ENCODE data around the gene SFXN5. TPM values are rescaled to one million over a fixed set of nuclear protein-coding genes. Genes with fewer than 3 reads are reported as not detected.

SFXN5 gene
- total and polyA plus RNA-seq, 7 donors: 5.1 to 17.1 (median 12.2) TPM

- Histone ChIP-seq H3K4me3 (no peak overlapping the region), H3K27me3 (ENCODE audit: insufficient read depth in 3 of 3, low read length in 2 of 3) (no peaks in the 10 kb centered on the region), H3K4me1 (no peaks in the 10 kb centered on the region), H3K36me3 (ENCODE audit: insufficient read depth in 1 of 2, low read depth in 1 of 2) (peaks cover 0 to 51% of the 10 kb centered on the region in 2 donors), H3K9me3 (no peaks in the 10 kb centered on the region), H3K27ac (no peak overlapping the region)
- 82 to 84% (median 84%) methylated on average over 1 of the region's 1 CpG for WGBS, 3 donors
- DNase-seq (no peak), ATAC-seq (no peak)
- intact Hi-C loops (cut with DNase I): loop anchor here in 1 of 2 donors (2.0 kb wide), 1 partner anchor 19 kb away; no protein-coding TSS in a partner anchor
- TF ChIP-seq CTCF (IDR thresholded peaks at IDR 0.05): no peak
Observed at GRCh38 chr2:73023497-73023896, 48.0 kb downstream of the SFXN5 start.

GRCh38 chr2:73022024-73022568 is 49.4 kb downstream of the SFXN5 start:
- H3K9me3 ChIP-seq: no peaks in the 10 kb centered on the region
- peaks cover 0 to 40% of the 10 kb centered on the region in 2 donors for H3K36me3 ChIP-seq (ENCODE audit: insufficient read depth in 1 of 2, low read depth in 1 of 2)
- no peaks in the 10 kb centered on the region for H3K4me1 ChIP-seq
- no peak overlapping the region for H3K27ac ChIP-seq
- no peaks in the 10 kb centered on the region for H3K27me3 ChIP-seq (ENCODE audit: insufficient read depth in 3 of 3, low read length in 2 of 3)
- H3K4me3 ChIP-seq: no peak overlapping the region
- intact Hi-C loops (cut with DNase I): loop anchor here in 1 of 2 donors (2.0 kb wide), 1 partner anchor 21 kb away; no protein-coding TSS in a partner anchor
- TF ChIP-seq CTCF (IDR thresholded peaks at IDR 0.05): no peak
- 89 to 94% (median 90%) methylated on average over 4 of the region's 4 CpGs for WGBS, 3 donors
- DNase-seq (no peak), ATAC-seq (no peak)

GRCh38 chr2:73021371-73022010 is 50.0 kb downstream of the SFXN5 start:
- TF ChIP-seq CTCF (IDR thresholded peaks at IDR 0.05): no peak
- no peaks in the 10 kb centered on the region for H3K27me3 ChIP-seq (ENCODE audit: insufficient read depth in 3 of 3, low read length in 2 of 3)
- ATAC-seq: no peak
- peaks cover 0 to 40% of the 10 kb centered on the region in 2 donors for H3K36me3 ChIP-seq (ENCODE audit: insufficient read depth in 1 of 2, low read depth in 1 of 2)
- no peaks in the 10 kb centered on the region for H3K4me1 ChIP-seq
- no peaks in the 10 kb centered on the region for H3K9me3 ChIP-seq
- intact Hi-C loops (cut with DNase I): loop anchor here in 1 of 2 donors (2.0 kb wide), 1 partner anchor 21 kb away; no protein-coding TSS in a partner anchor
- no peak for DNase-seq
- 78 to 83% (median 81%) methylated on average over 8 of the region's 8 CpGs for WGBS, 3 donors
- H3K4me3 ChIP-seq: no peak overlapping the region
- H3K27ac ChIP-seq: no peak overlapping the region

GRCh38 chr2:73020657-73021370 is 50.7 kb downstream of the SFXN5 start:
- ATAC-seq (no peak), DNase-seq (no peak)
- Histone ChIP-seq H3K27ac (no peak overlapping the region), H3K4me3 (no peak overlapping the region), H3K9me3 (no peaks in the 10 kb centered on the region), H3K36me3 (ENCODE audit: insufficient read depth in 1 of 2, low read depth in 1 of 2) (peaks cover 0 to 40% of the 10 kb centered on the region in 2 donors), H3K27me3 (ENCODE audit: insufficient read depth in 3 of 3, low read length in 2 of 3) (no peaks in the 10 kb centered on the region), H3K4me1 (no peaks in the 10 kb centered on the region)
- WGBS, 3 donors: 89 to 92% (median 90%) methylated on average over 12 of the region's 12 CpGs
- no peak for TF ChIP-seq CTCF (IDR thresholded peaks at IDR 0.05)
- intact Hi-C loops (cut with DNase I): no loop called here

Measured in psoas muscle (tissue), 8 donors.